ENCODE results near the gene NGDN.
"Not testable (repeated sequence)": the region's sequence is repeated elsewhere in the genome, so short reads cannot be mapped to it uniquely, and the experiment has no call there.

Gene NGDN, protein sequence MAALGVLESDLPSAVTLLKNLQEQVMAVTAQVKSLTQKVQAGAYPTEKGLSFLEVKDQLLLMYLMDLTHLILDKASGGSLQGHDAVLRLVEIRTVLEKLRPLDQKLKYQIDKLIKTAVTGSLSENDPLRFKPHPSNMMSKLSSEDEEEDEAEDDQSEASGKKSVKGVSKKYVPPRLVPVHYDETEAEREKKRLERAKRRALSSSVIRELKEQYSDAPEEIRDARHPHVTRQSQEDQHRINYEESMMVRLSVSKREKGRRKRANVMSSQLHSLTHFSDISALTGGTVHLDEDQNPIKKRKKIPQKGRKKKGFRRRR

DNA sequence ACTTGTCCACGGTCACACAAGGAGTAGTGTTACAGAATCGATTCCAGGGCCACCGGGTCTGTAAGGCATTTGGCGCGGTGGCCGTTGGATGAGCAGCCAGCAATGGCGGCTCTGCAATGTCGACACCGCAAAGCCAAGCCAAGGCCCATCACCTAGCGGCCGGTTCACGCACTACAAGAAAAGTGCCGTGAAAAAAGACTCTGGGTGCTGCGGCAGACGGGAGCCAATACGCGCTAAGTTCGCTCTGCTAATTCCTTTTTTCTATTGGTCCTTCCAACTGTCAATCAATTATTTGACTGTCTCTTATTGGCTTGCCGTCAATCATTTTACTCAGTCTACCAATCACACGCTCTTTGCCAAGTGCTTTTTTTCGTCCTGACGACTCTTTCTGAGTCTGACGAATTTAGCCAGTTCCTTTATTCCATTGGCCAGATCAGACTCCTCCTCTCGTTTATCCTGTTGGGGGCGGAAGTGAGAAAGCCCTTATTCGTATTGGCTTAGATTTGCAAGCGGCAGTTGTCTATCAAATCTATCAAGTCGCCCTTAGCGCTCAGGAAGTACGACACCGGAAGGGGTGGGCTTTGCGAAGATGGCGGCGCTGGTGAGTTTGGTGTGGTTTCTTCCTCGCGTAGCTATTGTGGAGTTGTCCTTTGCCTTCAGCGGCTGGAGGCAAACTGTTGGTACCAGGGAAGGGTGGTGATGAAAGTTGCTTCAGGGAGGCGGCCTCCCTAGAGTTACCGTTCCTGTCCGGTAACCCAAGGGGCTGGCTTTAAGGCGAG, at the start of gene NGDN:
TSS of gene NGDN (plus strand) at position 577 of the 779 bp plus-strand sequence. CDS start at position 590, 13 bp downstream.
- peak; percentile 89 for DNase-seq

DNA sequence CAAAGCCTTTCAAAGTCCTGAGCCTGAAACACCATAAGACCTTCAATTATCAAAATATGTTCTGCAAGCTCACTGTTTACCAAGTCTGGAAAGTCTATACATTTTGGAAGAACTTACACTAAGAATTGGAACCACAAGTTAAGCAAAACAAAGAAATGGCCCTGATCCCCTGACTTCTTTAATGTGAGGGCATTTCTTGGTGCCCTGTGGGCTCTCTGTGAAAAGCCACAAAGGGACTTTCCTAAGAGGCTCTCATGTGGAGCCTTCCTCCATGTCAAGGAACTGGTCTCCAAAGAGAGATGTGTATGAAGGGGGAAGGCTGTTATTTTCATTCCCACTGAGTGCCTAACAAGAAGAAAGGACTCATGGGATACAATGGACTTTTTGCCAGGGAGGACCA, 47.9 kb upstream of the NGDN start:
- DNase-seq, result no peak

DNA sequence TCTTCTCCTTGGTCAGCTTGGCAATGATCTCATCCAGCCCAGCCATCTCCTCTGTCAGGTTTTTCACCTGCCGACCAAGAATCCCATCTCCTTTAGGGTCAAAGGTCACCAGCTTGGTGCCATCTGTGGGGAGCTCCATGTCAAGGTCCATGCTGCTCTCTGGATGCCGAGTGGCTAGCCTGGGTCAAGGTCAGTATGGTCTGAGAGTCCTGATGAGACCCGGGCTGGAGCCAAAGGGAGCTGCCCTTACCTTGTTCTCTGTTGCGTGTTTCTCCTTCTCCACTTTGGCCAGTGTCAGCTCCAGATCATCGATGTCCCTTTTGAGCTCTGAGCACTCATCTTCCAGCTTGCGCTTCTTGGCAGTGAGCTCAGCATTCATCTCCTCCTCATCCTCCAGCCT, 45.8 kb upstream of the NGDN start:
- no peak for DNase-seq

DNA sequence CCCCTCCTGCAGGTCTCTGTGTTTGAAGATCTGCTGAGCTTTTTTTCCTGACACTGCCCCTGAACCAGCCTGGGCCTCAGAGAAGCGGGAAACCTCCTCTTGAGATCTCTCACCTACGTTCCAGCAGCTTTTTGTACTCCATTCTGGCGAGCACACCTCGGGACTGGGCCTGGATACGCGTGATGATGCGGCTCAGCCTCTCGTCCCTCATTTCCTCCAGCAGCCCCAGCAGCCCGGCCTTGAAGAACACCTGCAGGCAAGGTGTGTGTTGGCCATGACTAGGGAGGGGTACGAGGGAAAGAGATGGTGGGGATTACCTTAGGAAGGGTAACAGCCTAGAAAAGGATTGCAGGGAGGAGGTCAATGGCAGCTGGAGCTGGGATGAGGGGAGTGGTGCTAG, 44.3 kb upstream of the NGDN start:
- DNase-seq, result no peak

DNA sequence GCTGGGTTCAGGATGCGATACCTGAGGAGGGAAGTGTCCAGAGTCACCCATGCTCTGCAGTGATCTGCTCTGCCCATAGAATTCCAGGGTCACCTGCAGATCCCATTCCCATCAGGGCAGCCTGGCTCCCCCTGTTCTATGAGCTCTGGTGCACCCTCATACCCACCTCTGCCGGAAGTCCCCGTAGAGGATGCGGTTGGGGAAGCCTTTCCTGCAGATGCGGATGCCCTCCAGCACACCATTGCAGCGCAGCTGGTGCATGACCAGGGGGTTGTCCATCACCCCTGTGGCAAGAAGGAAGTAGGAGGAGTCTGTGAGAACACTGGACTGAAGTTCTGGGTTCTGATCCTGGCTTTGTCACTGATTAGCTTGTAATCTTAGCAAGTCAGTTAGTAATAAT, 43.7 kb upstream of the NGDN start:
- DNase-seq, result not testable (repeated sequence)

DNA sequence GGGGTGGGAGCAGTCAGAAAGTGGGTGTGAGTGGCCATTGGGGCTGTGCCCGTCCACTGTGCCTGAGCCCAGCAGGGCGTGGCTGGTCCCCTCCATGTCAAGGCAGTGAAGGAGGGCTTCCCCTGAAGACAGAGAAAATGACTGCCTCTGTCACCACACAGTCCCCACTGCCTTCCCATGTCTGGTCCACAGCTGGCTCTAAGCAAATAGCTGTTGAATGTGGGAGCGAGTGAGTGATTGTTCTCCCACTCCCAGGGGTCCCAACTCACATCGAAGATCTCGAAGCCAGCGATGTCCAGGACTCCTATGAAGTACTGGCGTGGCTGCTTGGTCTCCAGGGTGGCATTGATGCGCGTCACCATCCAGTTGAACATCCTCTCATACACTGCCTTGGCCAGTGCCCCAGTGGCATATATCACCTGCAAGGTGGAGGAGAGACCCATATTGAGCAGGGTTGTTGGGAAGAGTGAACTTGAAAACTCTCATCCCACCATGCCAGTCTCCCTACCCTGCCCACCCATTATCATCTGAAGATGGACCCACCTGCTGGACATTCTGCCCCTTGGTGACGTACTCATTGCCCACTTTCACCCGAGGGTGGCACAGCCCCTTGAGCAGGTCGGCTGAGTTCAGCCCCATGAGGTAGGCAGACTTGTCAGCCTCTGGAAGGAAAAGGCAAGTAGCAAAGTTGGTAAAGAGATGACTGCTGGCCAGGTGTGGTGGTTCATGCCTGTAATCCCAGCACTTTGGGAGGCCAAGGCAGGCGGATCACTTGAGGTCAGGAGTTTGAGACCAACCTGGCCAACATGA, 40.6 kb upstream of the NGDN start:
- no peak for DNase-seq

DNA sequence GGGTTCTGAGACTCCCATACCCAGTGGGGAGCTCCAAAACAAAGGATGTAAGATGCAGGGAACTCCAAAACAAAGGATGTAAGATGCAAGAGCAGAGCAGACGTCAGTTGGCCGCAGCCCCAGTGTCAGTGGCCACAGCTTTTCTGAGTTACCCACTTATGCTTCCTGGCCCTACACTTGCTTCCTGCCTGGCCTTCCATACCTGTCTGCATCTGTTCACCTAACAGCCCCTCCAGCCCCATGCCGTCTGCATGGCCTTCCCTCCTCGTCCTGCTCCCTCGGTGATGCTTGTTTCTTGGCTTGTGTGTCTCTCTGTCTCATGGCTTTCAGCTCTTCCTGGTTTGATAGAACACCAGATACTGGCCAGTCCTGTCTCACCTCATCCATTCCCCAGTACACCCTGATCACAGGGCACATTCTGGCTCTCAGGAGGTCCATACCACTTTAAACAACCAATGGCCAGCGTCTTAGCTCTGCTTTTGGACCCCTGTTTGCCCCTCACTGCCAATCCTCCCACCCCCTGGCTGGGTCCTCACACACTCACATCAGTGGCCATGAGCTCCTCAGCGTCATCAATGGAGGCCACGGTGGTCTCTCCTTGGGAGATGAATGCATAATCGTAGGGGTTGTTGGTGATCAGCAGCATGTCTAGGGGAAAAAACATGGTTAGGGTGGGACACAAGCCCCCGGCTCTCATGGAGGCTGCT, 39.3 kb upstream of the NGDN start:
- DNase-seq, result no peak

DNA sequence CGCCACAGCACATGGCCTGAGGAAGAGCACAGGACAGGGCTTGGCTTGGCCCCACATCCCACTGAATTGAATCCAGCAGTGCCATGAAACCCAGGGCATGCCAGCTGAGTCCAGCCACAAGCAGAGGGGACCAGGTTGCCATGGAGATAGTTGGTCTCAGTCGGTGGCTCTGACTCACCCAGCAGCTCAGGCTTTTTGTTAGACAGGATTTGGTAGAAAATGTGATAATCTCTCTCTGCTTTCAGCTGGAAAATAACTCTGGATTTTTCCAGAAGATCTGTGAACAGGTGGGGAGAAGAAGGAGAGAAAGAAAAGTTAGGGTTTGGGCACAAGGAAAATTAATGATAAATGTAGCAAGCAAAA, 38.8 kb upstream of the NGDN start:
- DNase-seq, result no peak

DNA sequence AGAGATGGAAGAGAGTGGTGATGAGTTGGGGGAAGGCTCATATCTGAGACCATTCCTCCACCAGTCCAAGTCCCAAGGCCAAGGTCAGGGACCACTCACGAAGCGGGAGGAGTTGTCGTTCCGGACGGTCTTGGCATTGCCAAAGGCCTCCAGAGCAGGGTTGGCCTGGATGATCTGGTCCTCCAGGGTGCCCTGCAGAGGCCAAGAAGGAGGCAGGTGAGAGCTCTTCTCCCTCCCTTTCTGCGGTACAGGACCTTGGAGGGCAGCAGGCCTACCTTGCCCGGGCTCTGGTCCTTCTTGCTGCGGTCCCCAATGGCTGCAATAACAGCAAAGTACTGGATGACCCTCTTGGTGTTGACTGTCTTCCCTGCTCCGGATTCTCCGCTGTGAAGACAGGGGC, 38.0 kb upstream of the NGDN start:
- DNase-seq, result no peak

DNA sequence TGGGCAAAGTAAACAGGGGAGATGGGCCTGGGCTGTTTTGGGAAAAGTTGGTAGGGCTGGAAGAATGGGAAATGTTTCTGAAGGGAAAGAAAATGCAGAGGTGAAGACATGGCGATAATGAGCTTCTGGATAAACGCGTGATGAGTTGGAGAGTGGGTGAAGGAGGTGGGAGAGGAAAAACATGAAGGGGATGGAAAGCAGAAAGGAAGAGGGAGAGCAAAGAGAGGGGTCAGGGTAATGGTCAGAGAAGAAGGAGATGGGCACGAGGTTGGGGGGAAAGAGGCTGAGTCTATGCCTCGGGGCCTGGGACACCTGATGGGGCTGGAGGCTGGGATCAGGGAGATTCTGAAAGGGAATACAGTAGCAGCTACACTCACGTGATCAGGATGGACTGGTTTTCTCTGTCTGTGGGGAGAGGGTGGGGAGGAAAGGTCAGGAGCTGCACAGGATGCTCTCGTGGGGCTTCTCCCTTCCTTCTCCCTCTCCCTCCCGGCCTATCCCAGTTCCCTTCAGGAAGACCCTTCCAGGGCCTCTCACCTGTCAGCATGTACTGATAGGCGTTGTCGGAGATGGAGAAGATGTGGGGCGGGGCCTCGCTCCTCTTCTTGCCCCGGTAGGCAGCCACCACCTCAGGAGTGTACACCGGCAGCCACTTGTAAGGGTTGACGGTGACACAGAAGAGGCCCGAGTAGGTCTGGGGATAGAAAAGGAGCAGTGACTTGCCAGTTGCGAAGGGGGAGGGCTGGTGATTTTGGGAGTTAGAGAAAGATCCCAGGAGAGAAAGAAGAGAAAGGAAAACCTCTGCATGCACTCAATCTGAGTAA, 37.2 kb upstream of the NGDN start:
- DNase-seq, result no peak

DNA sequence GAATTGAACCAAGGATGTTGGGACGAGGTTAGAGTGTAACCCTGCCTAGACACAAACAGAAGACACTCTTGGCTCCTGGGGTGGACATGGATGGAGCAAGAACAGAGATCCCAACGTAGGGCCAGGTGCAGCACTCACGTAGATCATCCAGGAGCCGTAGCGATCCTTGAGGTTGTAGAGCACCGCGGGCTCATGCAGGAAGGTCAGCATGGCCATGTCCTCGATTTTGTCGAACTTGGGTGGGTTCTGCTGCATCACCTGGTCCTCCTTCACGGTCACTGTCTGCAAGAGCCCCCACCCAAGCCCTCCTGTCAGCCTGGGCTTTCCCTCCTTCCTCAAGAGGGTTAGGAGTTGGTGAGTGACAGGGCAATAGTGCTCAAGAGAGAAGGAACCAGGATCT, 36.6 kb upstream of the NGDN start:
- no peak for DNase-seq

DNA sequence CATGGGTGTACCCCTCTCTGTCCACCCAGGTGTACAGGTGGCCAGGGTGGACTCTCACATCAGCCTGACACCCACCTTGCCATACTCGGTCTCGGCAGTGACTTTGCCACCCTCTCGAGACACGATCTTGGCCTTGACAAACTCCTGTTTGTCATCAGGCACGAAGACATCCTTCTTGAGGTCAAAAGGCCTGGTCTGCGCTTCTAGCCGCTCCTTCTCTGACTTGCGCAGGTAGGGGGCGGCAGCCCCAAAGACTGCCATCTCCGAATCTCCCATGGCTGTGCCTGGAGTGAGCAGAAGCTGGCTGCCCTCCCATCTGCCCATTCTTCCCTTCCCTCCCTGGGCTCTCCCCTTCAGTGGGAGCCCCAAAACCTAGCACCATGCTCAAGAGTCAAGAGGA, 36.0 kb upstream of the NGDN start:
- DNase-seq, result no peak

DNA sequence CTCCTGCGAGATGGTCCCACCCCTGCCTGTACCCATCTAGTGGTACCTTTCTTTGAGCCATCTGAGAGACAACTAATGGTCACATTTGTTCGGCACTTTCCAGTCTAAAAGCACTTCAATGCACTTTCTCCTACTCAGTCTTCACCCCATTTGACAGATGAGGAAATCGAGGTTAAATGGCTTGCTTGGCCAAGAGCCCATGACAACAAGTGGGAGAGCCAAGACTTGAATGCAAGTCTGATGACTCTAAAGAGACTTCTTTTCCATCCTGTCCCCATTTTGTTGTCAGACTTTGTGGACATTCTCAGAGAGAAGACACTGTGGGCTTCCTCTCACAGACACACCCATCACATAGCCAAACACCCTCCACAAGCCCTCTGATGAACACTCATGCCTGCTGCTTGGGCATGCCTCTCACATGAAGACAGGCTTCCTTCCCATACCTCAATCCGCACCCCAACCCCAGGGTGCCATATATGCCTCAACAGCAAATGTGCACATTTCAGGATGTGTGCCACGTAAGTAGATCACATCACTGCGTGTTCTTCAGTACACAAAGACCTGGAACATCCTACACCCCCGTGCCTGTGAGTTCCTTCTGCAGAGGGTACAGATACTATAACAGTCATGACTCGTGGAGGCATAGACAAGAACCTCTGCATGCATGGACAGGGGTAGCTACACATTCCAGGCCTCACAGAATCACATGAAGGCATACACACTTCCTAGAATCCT, 34.8 kb upstream of the NGDN start:
- DNase-seq, result no peak

DNA sequence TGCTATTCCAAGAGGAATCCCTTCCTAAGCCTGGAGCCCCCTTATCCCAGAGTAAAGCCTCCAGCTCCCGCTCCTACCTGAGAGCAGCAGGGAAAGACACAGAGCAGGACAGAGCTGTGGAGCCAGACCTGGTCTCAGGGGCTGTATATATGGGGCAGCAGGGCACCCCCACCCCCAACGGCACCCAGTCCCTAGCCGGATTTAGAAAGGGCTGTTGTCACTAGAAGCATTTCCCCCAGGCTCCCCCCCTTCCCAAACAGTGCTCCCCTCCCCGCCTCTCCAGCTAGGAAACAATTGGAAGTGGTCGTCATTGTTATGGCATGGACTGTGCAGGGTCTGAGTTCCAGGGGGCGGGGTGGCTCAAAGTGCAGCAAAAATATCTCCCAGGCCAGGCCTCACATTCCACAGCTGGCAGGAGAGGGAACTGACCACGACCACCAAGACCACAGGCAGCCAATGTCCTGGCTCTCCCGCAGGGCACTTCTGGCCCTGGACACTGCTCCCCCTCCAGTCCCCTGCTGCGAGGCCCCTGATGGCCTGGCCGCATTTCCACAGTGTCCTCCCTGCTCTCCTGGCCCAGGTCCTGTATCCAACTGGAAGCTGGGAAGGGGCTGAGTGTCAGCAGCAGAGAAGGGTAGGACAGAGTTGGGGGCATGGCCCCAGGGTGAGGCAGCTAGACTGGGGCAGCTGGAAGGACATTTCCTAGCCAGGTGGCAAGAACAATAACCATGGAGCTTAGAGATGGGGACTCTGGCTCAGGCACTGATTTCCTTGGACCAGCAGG, 33.8 kb upstream of the NGDN start, which contains the start of gene MYH7:
TSS of gene MYH7 (minus strand) at position 118 of the 784 bp plus-strand sequence. CDS start 1,928 bp downstream, outside the sequence.
- DNase-seq, result no peak

DNA sequence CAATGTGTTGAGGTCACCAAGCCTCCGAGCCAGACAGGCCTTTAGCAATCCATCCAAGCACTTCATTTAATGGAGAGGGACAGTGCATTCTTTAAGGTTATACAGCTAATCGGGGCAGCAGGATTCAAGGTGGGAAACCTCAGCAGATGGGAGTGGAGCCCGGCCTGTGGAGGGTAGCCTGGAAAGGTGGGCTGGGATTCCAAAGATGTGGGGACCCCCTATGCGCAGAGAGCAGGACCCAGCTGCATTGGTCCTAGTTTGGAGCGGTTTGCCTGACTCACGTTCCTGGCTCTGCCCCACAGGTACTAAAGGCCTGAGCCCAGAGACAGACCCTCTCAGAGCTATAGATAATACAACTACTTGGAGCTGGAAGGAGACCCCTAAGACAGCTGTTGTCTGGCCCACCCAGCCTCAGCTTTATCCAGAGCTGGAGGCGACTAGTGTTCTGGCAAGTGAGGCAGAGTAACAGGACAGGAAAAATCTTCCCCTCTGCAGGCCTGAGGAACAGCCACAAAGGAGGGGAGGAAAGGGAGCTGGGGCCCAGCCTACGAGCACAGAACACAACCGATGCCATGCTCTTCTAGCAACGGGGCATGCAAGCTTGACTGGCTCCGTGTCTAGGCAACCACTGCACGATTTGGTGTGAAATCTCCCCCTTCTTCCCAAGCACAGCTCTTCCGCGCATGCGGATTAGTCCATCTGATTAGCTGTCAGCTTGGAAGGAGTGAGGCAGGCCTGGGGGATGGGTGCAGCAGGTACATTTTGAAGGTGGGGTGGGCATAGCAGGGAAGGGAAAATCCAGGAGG, 33.0 kb upstream of the NGDN start:
- no peak for DNase-seq

DNA sequence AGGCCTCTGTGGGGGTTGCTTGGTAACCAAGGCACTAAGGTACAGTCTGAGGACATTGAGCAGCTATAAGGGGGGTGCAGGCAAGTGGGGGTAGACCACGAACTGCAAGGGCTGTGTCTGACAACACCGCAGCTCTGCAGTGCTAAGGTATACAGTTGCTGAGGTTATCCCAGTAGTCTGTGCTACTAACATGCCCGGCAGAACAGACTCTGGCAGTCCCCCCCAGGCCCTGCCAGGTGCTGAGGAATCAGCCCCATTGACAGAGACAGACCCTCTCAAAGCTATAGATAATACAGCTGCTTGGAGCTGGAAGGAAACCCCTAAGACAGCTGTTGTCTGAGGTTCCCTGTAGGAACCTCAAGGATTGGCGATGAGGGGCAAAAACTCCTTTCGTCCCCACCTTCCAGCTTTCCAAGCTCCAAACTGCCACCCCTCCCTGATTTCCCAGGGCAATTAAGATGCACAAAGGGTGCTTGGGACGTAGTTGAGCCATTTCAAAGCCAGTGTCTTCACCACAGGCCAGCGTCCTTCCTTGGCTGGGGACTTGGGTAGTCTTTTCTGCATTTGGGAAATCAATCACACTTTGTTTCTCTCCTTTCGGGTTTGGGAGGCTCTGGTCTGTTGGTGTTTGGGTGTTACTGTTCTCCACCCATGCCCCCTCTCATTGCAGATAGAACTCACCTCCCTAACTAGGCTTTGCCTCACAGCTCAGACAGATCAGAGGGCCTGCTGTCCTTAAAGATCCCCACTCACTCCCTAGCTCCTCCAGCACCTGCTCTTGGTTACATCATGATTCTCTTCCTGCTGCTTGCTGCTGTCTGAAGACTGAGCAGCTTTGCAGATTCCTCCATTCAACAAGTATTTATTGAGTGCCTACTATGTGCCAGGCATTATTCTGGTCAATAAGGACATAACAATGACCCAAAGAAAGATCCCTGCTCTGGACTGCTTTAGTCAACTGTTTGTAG, 32.1 kb upstream of the NGDN start:
- DNase-seq, result no peak

DNA sequence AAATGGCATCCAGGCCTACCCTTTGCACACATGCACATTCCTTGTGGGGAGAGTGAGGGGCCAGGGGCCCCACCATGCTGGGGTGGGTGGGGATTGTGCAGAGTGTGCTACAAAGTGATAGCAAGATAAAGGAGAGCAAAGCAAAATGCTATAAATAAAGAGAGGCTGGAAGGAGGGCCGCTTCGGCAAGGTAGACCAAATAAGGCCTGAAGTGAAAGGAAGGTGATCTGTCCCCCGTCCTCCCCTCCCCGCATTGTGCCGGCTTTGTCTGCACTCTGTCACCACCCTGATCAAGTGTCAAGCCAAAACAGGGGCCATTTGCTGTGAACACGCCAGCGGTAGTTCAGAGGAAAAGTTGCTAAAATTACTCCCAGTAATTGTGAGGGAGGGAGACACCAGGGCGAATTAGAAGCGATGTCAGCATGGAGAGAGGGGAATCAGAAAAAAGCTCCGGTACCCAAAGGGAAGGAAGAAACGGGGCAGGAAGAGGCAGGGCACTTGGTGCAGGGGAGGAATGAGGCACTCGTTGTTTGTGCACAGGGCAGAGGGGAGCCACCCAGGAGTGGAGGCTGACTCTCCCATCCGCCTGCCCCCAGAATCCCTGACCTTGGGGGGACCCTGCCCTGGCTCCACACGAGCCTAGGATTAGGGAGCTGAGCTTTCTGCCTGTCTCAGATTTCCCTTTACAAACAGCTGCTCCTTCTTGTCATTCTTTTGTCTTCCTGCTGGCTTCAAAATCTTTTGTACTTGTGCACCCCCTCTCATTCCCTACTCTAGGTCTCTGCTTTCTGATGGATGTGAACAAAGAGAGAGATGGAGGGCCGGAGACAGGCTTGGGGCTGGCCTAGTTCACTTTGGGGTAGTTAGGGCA, 31.2 kb upstream of the NGDN start:
- DNase-seq, result no peak
